ENCODE measurements around the gene IFT25. TPM values are rescaled to one million over a fixed set of nuclear protein-coding genes. Genes with fewer than 3 reads are reported as not detected.
"Not testable (repeated sequence)": the region's sequence is repeated elsewhere in the genome, so short reads cannot be mapped to it uniquely, and the experiment has no call there.

The IFT25 gene
- 36.0 TPM for polyA plus RNA-seq
- long read RNA-seq, donor 1, transcript HSPB11-201 (6 exons, 915 nt) = major isoform, 8 of 16 reads
- long read RNA-seq, donor 1, partial matches to known transcripts = 0 of 16 reads
- long read RNA-seq, donor 1, other reads (novel, unspliced or antisense) = 6 of 16 reads
- long read RNA-seq, donor 2, transcript HSPB11-201 (6 exons, 915 nt) = major isoform, 14 of 30 reads
- long read RNA-seq, donor 2, partial matches to known transcripts = 8 of 30 reads
- long read RNA-seq, donor 2, other reads (novel, unspliced or antisense) = 7 of 30 reads
- long read RNA-seq, donor 3 = 0 reads
- long read RNA-seq, donor 4, partial matches to known transcripts = 0 of 2 reads
- long read RNA-seq, donor 4, other reads (novel, unspliced or antisense) = 0 of 2 reads
- long read RNA-seq, donor 5, transcript HSPB11-201 (6 exons, 915 nt) = major isoform, 9 of 53 reads
- long read RNA-seq, donor 5, partial matches to known transcripts = 29 of 53 reads
- long read RNA-seq, donor 5, other reads (novel, unspliced or antisense) = 15 of 53 reads
- long read RNA-seq, donor 6, transcript HSPB11-201 (6 exons, 915 nt) = major isoform, 9 of 110 reads
- long read RNA-seq, donor 6, partial matches to known transcripts = 75 of 110 reads
- long read RNA-seq, donor 6, other reads (novel, unspliced or antisense) = 25 of 110 reads
- long read RNA-seq, donor 7, transcript HSPB11-201 (6 exons, 915 nt) = major isoform, 8 of 37 reads
- long read RNA-seq, donor 7, partial matches to known transcripts = 18 of 37 reads
- long read RNA-seq, donor 7, other reads (novel, unspliced or antisense) = 10 of 37 reads
- long read RNA-seq, donor 8, transcript HSPB11-201 (6 exons, 915 nt) = major isoform, 15 of 113 reads
- long read RNA-seq, donor 8, partial matches to known transcripts = 73 of 113 reads
- long read RNA-seq, donor 8, other reads (novel, unspliced or antisense) = 23 of 113 reads
- long read RNA-seq, donor 9, transcript HSPB11-201 (6 exons, 915 nt) = major isoform, 12 of 27 reads
- long read RNA-seq, donor 9, partial matches to known transcripts = 0 of 27 reads
- long read RNA-seq, donor 9, other reads (novel, unspliced or antisense) = 15 of 27 reads
- long read RNA-seq, donor 10, transcript HSPB11-201 (6 exons, 915 nt) = major isoform, 10 of 74 reads
- long read RNA-seq, donor 10, partial matches to known transcripts = 27 of 74 reads
- long read RNA-seq, donor 10, other reads (novel, unspliced or antisense) = 35 of 74 reads
- long read RNA-seq, donor 11, transcript HSPB11-201 (6 exons, 915 nt) = major isoform, 12 of 23 reads
- long read RNA-seq, donor 11, partial matches to known transcripts = 0 of 23 reads
- long read RNA-seq, donor 11, other reads (novel, unspliced or antisense) = 10 of 23 reads

GRCh38 chr1:53945433-53946251 lies at the start of gene IFT25:
Gene IFT25, minus strand, starts transcription at chr1:53945699. Its CDS starts 5,617 bp downstream, at chr1:53940082.
- Histone ChIP-seq H3K27me3 (ENCODE audit: control insufficient read depth, insufficient read depth, low read length) (no peaks in the 10 kb centered on the region), H3K4me1 (ENCODE audit: control insufficient read depth, insufficient read depth, low read length) (peaks cover 7% of the 10 kb centered on the region), H3K4me3 (ENCODE audit: low read length) (peak within 1 kb of the TSS; percentile 80), H3K9me3 (ENCODE audit: control insufficient read depth, low read depth, low read length) (no peaks in the 10 kb centered on the region), H3K36me3 (ENCODE audit: control insufficient read depth, insufficient read depth, low read length) (no peaks in the 10 kb centered on the region), H3K27ac (ENCODE audit: low read length) (peak within 1 kb of the TSS; percentile 91)
- peak; percentile 94 to 96 for DNase-seq
- WGBS (ENCODE audit: insufficient coverage, low lambda C conversion rate) = no CpG with 5 or more reads among the region's 90 CpGs

- 67% methylated on average over 1 of the region's 2 CpGs for WGBS (ENCODE audit: insufficient coverage, low lambda C conversion rate)
- H3K36me3 ChIP-seq (ENCODE audit: control insufficient read depth, insufficient read depth, low read length); H3K9me3 ChIP-seq (ENCODE audit: control insufficient read depth, low read depth, low read length); H3K4me3 ChIP-seq (ENCODE audit: low read length); H3K27me3 ChIP-seq (ENCODE audit: control insufficient read depth, insufficient read depth, low read length); H3K4me1 ChIP-seq (ENCODE audit: control insufficient read depth, insufficient read depth, low read length); H3K27ac ChIP-seq (ENCODE audit: low read length); DNase-seq: not testable (repeated sequence)
These were observed 49.0 kb upstream of the IFT25 start for GRCh38 chr1:53994516-53994915.

GRCh38 chr1:53992085-53992874 lies 46.8 kb upstream of the IFT25 start:
- Histone ChIP-seq H3K27me3 (ENCODE audit: control insufficient read depth, insufficient read depth, low read length) (no peaks in the 10 kb centered on the region), H3K27ac (ENCODE audit: low read length) (no peak overlapping the region), H3K4me1 (ENCODE audit: control insufficient read depth, insufficient read depth, low read length) (no peaks in the 10 kb centered on the region), H3K36me3 (ENCODE audit: control insufficient read depth, insufficient read depth, low read length) (no peaks in the 10 kb centered on the region), H3K4me3 (ENCODE audit: low read length) (no peak overlapping the region), H3K9me3 (ENCODE audit: control insufficient read depth, low read depth, low read length) (peaks cover 6% of the 10 kb centered on the region)
- DNase-seq = no peak
- no CpG with 5 or more reads among the region's 4 CpGs for WGBS (ENCODE audit: insufficient coverage, low lambda C conversion rate)

- Histone ChIP-seq H3K36me3 (ENCODE audit: control insufficient read depth, insufficient read depth, low read length) (no peaks in the 10 kb centered on the region), H3K9me3 (ENCODE audit: control insufficient read depth, low read depth, low read length) (peaks cover 6% of the 10 kb centered on the region), H3K27ac (ENCODE audit: low read length) (no peak overlapping the region), H3K4me1 (ENCODE audit: control insufficient read depth, insufficient read depth, low read length) (peaks cover 3% of the 10 kb centered on the region), H3K4me3 (ENCODE audit: low read length) (no peak overlapping the region), H3K27me3 (ENCODE audit: control insufficient read depth, insufficient read depth, low read length) (no peaks in the 10 kb centered on the region)
- WGBS (ENCODE audit: insufficient coverage, low lambda C conversion rate) = 67% methylated on average over 1 of the region's 2 CpGs
- DNase-seq = peak; percentile 31 to 62
These were observed 42.4 kb upstream of the IFT25 start for GRCh38 chr1:53987880-53988279.

GRCh38 chr1:53986458-53986857 lies 41.0 kb upstream of the IFT25 start:
- no peaks in the 10 kb centered on the region for H3K36me3 ChIP-seq (ENCODE audit: control insufficient read depth, insufficient read depth, low read length)

GRCh38 chr1:53984726-53985125 lies 39.2 kb upstream of the IFT25 start:
- no peak for DNase-seq
- Histone ChIP-seq H3K27me3 (ENCODE audit: control insufficient read depth, insufficient read depth, low read length) (no peaks in the 10 kb centered on the region), H3K27ac (ENCODE audit: low read length) (no peak overlapping the region), H3K4me3 (ENCODE audit: low read length) (no peak overlapping the region), H3K9me3 (ENCODE audit: control insufficient read depth, low read depth, low read length) (no peaks in the 10 kb centered on the region), H3K4me1 (ENCODE audit: control insufficient read depth, insufficient read depth, low read length) (peaks cover 9% of the 10 kb centered on the region), H3K36me3 (ENCODE audit: control insufficient read depth, insufficient read depth, low read length) (no peaks in the 10 kb centered on the region)

More at GRCh38 chr1:53986458-53986857, 41.0 kb upstream of the IFT25 start:
- H3K4me3 ChIP-seq (ENCODE audit: low read length) = no peak overlapping the region
- DNase-seq = no peak
- H3K9me3 ChIP-seq (ENCODE audit: control insufficient read depth, low read depth, low read length) = no peaks in the 10 kb centered on the region
- no CpG with 5 or more reads among the region's 3 CpGs for WGBS (ENCODE audit: insufficient coverage, low lambda C conversion rate)
- no peaks in the 10 kb centered on the region for H3K27me3 ChIP-seq (ENCODE audit: control insufficient read depth, insufficient read depth, low read length)
- H3K4me1 ChIP-seq (ENCODE audit: control insufficient read depth, insufficient read depth, low read length) = peaks cover 9% of the 10 kb centered on the region
- H3K27ac ChIP-seq (ENCODE audit: low read length) = no peak overlapping the region

- DNase-seq = peak in 1 of 2 donors; percentile 11
- no peaks in the 10 kb centered on the region for H3K27me3 ChIP-seq (ENCODE audit: control insufficient read depth, insufficient read depth, low read length)
- WGBS (ENCODE audit: insufficient coverage, low lambda C conversion rate) = no CpG with 5 or more reads among the region's 4 CpGs
- H3K36me3 ChIP-seq (ENCODE audit: control insufficient read depth, insufficient read depth, low read length) = no peaks in the 10 kb centered on the region
- H3K9me3 ChIP-seq (ENCODE audit: control insufficient read depth, low read depth, low read length) = no peaks in the 10 kb centered on the region
- peaks cover 9% of the 10 kb centered on the region for H3K4me1 ChIP-seq (ENCODE audit: control insufficient read depth, insufficient read depth, low read length)
- H3K27ac ChIP-seq (ENCODE audit: low read length) = peak overlapping the region; percentile 44
- peak overlapping the region; percentile 34 for H3K4me3 ChIP-seq (ENCODE audit: low read length)
These were observed 37.2 kb upstream of the IFT25 start for GRCh38 chr1:53982763-53983104.

GRCh38 chr1:53982034-53982762 lies 36.7 kb upstream of the IFT25 start:
- WGBS (ENCODE audit: insufficient coverage, low lambda C conversion rate) = 0% methylated on average over 1 of the region's 20 CpGs

More at GRCh38 chr1:53982034-53982762, 36.7 kb upstream of the IFT25 start:
- H3K4me3 ChIP-seq (ENCODE audit: low read length) = peak overlapping the region; percentile 34
- H3K27ac ChIP-seq (ENCODE audit: low read length) = peak overlapping the region; percentile 44
- no peaks in the 10 kb centered on the region for H3K9me3 ChIP-seq (ENCODE audit: control insufficient read depth, low read depth, low read length)
- H3K27me3 ChIP-seq (ENCODE audit: control insufficient read depth, insufficient read depth, low read length) = no peaks in the 10 kb centered on the region
- H3K4me1 ChIP-seq (ENCODE audit: control insufficient read depth, insufficient read depth, low read length) = peaks cover 9% of the 10 kb centered on the region
- H3K36me3 ChIP-seq (ENCODE audit: control insufficient read depth, insufficient read depth, low read length) = no peaks in the 10 kb centered on the region
- peak; percentile 60 to 82 for DNase-seq
